ENCODE results near the gene GABPB1.

GRCh38 chr15:50295966-50296365 lies 59.0 kb downstream of the GABPB1 start:
- TF ChIP-seq CTCF (IDR thresholded peaks at IDR 0.05) (no peak), POLR2A (IDR thresholded peaks at IDR 0.05) (no peak), EP300 (IDR thresholded peaks at IDR 0.05) (no peak), POLR2AphosphoS5 (IDR thresholded peaks at IDR 0.05) (no peak)

All from suprapubic skin (tissue), 4 donors.